Upper lobe of left lung (tissue), 4 donors: Measurements from ENCODE around the gene BTNL2.

Source experiments
- CTCF ChIP-seq, 6 experiments: fragments of 450-650 bp in 4 of 6; fragments of 200-600 bp in 2 of 6; sonication (generic) in 2 of 6; IDR thresholded peaks; one replicate each; pipeline ENCODE4 v1.5.1; 2016 to 2019; ENCODE audit warnings: antibody characterized with exemption in 6 of 6
- EP300 ChIP-seq, 4 donors: sonication (generic); formaldehyde crosslinking; IDR thresholded peaks; one replicate each; pipeline ENCODE4 v1.5.1; 2017; ENCODE audit warnings: antibody characterized with exemption in 4 of 4, control low read depth in 2 of 4
- POLR2A ChIP-seq, 4 donors: fragments of 450-650 bp; IDR thresholded peaks; one replicate each; pipeline ENCODE4 v1.5.1; 2016 to 2017; ENCODE audit warnings: antibody characterized with exemption in 4 of 4, mild to moderate bottlenecking in 2 of 4
- POLR2AphosphoS5 ChIP-seq, 2 donors: sonication (generic); formaldehyde crosslinking; IDR thresholded peaks; one replicate each; pipeline ENCODE4 v1.5.1; 2017; ENCODE audit warnings: antibody characterized with exemption in 2 of 2

GRCh38 chr6:32430179-32430578 is 23.2 kb upstream of the BTNL2 start:
- TF ChIP-seq CTCF (IDR thresholded peaks at IDR 0.05) (no peak), POLR2AphosphoS5 (IDR thresholded peaks at IDR 0.05) (no peak), POLR2A (IDR thresholded peaks at IDR 0.05) (no peak), EP300 (IDR thresholded peaks at IDR 0.05) (no peak)
